Uterus (tissue), 4 donors: ENCODE measurements around the gene WDR6. TPM values are rescaled to one million over a fixed set of nuclear protein-coding genes. Genes with fewer than 3 reads are reported as not detected.
"Not testable (repeated sequence)": the region's sequence is repeated elsewhere in the genome, so short reads cannot be mapped to it uniquely, and the experiment has no call there.

Source experiments
- DNase-seq, 2 donors: peaks; one replicate each; pipeline ENCODE4 v3.0.0-alpha.2; 2019 to 2020
- H3K27ac ChIP-seq, 2 donors: fragments of 200-600 bp; sonication (generic); 1 replicate in 1 of 2; 2 replicates in 1 of 2; pipeline ENCODE4 v1.5.1; 2016 to 2018
- H3K27me3 ChIP-seq, 2 donors: fragments of 200-600 bp; sonication (generic); one replicate each; pipeline ENCODE4 v1.5.1; 2018 to 2019; ENCODE audit warnings: control low read depth in 1 of 2
- H3K36me3 ChIP-seq, 2 donors: fragments of 200-600 bp; sonication (generic); one replicate each; pipeline ENCODE4 v1.5.1; 2019; ENCODE audit warnings: control low read depth in 1 of 2
- H3K4me1 ChIP-seq, 2 donors: fragments of 200-600 bp; sonication (generic); one replicate each; pipeline ENCODE4 v1.5.1; 2018 to 2019; ENCODE audit warnings: control low read depth in 1 of 2
- H3K4me3 ChIP-seq, 2 donors: fragments of 200-600 bp; sonication (generic); 1 replicate in 1 of 2; 2 replicates in 1 of 2; pipeline ENCODE4 v1.5.1; 2018 to 2019; ENCODE audit warnings: mild to moderate bottlenecking in 1 of 2
- H3K9me3 ChIP-seq, 2 donors: fragments of 200-600 bp; sonication (generic); one replicate each; pipeline ENCODE4 v1.5.1; 2019; ENCODE audit warnings: control low read depth in 1 of 2
- CTCF ChIP-seq, 4 experiments: fragments of 200-600 bp in 2 of 4; fragments of 450-650 bp in 2 of 4; sonication (generic) in 2 of 4; IDR thresholded peaks; one replicate each; pipeline ENCODE4 v1.5.1; 2016 to 2019; ENCODE audit warnings: antibody characterized with exemption in 4 of 4, mild to moderate bottlenecking in 2 of 4, moderate library complexity in 1 of 4
- POLR2A ChIP-seq, 2 donors: fragments of 450-650 bp; IDR thresholded peaks; one replicate each; pipeline ENCODE4 v1.6.1; 2016; ENCODE audit warnings: antibody characterized with exemption in 2 of 2, mild to moderate bottlenecking in 1 of 2, moderate library complexity in 1 of 2
- intact Hi-C: fragments of 100-400 bp; cut with DNase I; formaldehyde crosslinking; loops from one replicate; pipeline ENCODE4 v1.15.1; 2023; ENCODE audit warnings: low total_unique reads
- total RNA-seq, 4 donors: library from RNA; depleted of rRNA in 3 of 4; stranded (reverse); fragments of >200 nt in 3 of 4; gene quantifications; one replicate each; pipeline versions ENCODE4 v1.1.0 to v1.2.4, GENCODE V29; 2014 to 2023
- donor health status: DM: yes; HTN: yes; CAD: no.

WDR6 gene
- total RNA-seq, 4 donors from 2014 or later: 50.0 to 243 (median 122) TPM

GRCh38 chr3:49005303-49005680 lies 1.9 kb upstream of the WDR6 start:
- DNase-seq: no peak
- Histone ChIP-seq H3K27ac (no peak overlapping the region), H3K27me3 (no peaks in the 10 kb centered on the region), H3K36me3 (no peaks in the 10 kb centered on the region), H3K4me3 (no peak overlapping the region), H3K9me3 (no peaks in the 10 kb centered on the region), H3K4me1 (no peaks in the 10 kb centered on the region)
- intact Hi-C loops: no loop called here
- TF ChIP-seq POLR2A (IDR thresholded peaks at IDR 0.05) (no peak), CTCF (IDR thresholded peaks at IDR 0.05) (no peak)

GRCh38 chr3:49005998-49006397 lies 1.2 kb upstream of the WDR6 start:
- TF ChIP-seq CTCF (IDR thresholded peaks at IDR 0.05) (no peak), POLR2A (IDR thresholded peaks at IDR 0.05) (no peak)
- no peak overlapping the region for H3K4me3 ChIP-seq
- no peaks in the 10 kb centered on the region for H3K27me3 ChIP-seq
- H3K4me1 ChIP-seq: no peaks in the 10 kb centered on the region
- peak overlapping the region; percentile 92 to 99 for H3K27ac ChIP-seq
- H3K36me3 ChIP-seq: no peaks in the 10 kb centered on the region
- DNase-seq: peak in 1 of 2 donors; percentile 53
- no peaks in the 10 kb centered on the region for H3K9me3 ChIP-seq
- intact Hi-C loops: no loop called here

GRCh38 chr3:49006408-49007067 lies 653 bp upstream of the WDR6 start:
- H3K27ac ChIP-seq: peak overlapping the region; percentile 92 to 99
- H3K4me3 ChIP-seq: peak overlapping the region; percentile 55 to 80
- intact Hi-C loops: no loop called here
- no peaks in the 10 kb centered on the region for H3K27me3 ChIP-seq
- peak in 1 of 4 experiments; percentile 1 for TF ChIP-seq CTCF (IDR thresholded peaks at IDR 0.05)
- no peak for TF ChIP-seq POLR2A (IDR thresholded peaks at IDR 0.05)
- no peaks in the 10 kb centered on the region for H3K9me3 ChIP-seq
- peak; percentile 65 to 70 for DNase-seq
- no peaks in the 10 kb centered on the region for H3K4me1 ChIP-seq
- no peaks in the 10 kb centered on the region for H3K36me3 ChIP-seq

GRCh38 chr3:49007771-49008528 lies 759 bp downstream of the WDR6 start:
- peak; percentile 92 to 93 for DNase-seq
- intact Hi-C loops: no loop called here

GRCh38 chr3:49008627-49009026 lies 1.4 kb downstream of the WDR6 start:
- H3K4me1 ChIP-seq, H3K9me3 ChIP-seq, H3K36me3 ChIP-seq, intact Hi-C loops, DNase-seq, H3K27me3 ChIP-seq: not testable (repeated sequence)
- peak overlapping the region; percentile 92 to 99 for H3K27ac ChIP-seq
- peak overlapping the region in 1 of 2 donors; percentile 80 for H3K4me3 ChIP-seq

More at GRCh38 chr3:49007771-49008528, 759 bp downstream of the WDR6 start:
- TF ChIP-seq POLR2A (IDR thresholded peaks at IDR 0.05) (no peak), CTCF (IDR thresholded peaks at IDR 0.05) (peak in 1 of 4 experiments; percentile 3)
- H3K36me3 ChIP-seq: no peaks in the 10 kb centered on the region
- peak overlapping the region; percentile 92 to 99 for H3K27ac ChIP-seq
- no peaks in the 10 kb centered on the region for H3K4me1 ChIP-seq
- H3K27me3 ChIP-seq: no peaks in the 10 kb centered on the region
- peak overlapping the region; percentile 55 to 80 for H3K4me3 ChIP-seq
- H3K9me3 ChIP-seq: no peaks in the 10 kb centered on the region
